Fibroblast of villous mesenchyme (primary cell): ENCODE measurements around the gene ORM2. TPM values are rescaled to one million over a fixed set of nuclear protein-coding genes. Genes with fewer than 3 reads are reported as not detected.

ENCODE experiments used
- total RNA-seq: library from RNA; depleted of rRNA; stranded (reverse); fragments of >200 nt; gene quantifications from 2 replicates; pipeline ENCODE4 v1.2.3, GENCODE V29; 2012

The ORM2 gene
- total RNA-seq, 1 donor: not detected

Other genes with a start within 250 kb of the ORM2 start
- gene KIF12, start 230.6 kb upstream of the ORM2 start, total RNA-seq: not detected in 2 replicates
- gene COL27A1, start 174.3 kb upstream of the ORM2 start, total RNA-seq: 22.9 and 23.3 TPM in 2 replicates
- not detected in 2 replicates for gene ORM1, start 6.8 kb upstream of the ORM2 start, total RNA-seq
- gene AKNA, start 58.1 kb downstream of the ORM2 start, total RNA-seq: 11.2 and 14.8 TPM in 2 replicates
- 1.3 and 1.6 TPM in 2 replicates for gene WHRN, start 175.6 kb downstream of the ORM2 start, total RNA-seq